GM18502 (cell line): ENCODE measurements around the gene MEGF6.
"Not testable (repeated sequence)": the region's sequence is repeated elsewhere in the genome, so short reads cannot be mapped to it uniquely, and the experiment has no call there.

Experiments used
- ATAC-seq: cut with Tn5 transposase; IDR thresholded peaks from one replicate; pipeline ENCODE4 v1.9.1; 2021; ENCODE audit warnings: mild to moderate bottlenecking; ENCODE audit not compliant: unreplicated experiment, poor library complexity

The MEGF6 gene

DNA sequence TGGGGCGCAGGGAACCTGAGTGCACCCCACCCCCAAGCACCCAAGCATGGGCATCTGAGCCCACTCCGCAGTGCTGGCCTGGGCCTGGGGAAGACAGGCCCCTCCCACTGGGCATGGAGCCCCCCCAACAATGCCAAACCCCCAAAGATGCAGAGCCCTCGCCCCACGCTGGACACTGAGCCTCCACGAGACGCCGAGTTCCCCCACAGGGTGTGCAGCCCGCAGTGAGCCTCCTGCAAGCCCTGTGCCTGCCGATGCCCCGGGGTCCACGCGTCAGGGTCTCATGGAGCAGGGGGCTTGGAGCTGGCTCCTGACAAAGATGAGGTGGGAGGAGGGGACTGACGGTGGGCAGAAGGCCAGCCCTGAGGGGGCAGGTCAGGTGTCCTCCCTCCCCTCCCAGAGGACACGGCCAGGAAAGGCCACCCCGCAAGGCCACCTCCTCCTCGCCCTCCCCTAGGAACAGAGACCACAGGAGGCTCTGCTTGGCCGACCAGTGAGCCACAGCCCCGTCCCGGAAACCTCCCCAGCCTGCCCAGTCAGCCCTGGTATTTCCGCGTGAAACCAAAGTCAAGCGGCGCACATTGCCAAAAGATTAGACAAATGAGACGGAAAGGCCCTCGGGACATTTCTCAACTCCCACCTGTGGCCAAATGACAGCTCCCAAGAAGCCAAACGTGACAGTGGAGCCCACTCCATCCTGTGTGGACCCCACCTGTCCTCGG lies 33.4 kb downstream of the MEGF6 start:
- no peak for ATAC-seq

GRCh38 chr1:3577300-3577699 lies 34.0 kb downstream of the MEGF6 start:
- ATAC-seq = no peak

DNA sequence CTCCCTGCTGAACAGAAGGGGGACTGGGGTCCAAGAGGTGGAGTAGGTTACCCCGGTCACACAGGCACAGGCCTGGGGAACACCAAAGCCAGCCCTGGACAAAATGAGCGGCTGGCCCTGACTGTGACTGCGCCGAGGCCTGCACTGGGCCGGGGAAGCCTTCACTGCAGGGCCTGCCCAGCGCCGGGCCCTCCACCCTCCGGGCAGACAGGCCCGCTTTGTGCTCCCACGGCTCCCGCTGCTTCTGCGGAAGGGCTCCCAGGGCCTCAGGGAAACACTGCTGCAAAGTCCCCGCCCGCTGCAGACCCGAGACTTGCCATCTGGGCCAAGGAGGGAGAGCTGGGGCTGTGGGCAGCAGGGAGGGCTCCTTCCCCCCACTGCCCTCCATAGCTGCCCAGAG lies 35.3 kb downstream of the MEGF6 start:
- ATAC-seq = no peak

- not testable (repeated sequence) for ATAC-seq
These were observed 35.8 kb downstream of the MEGF6 start for GRCh38 chr1:3575515-3575914.

DNA sequence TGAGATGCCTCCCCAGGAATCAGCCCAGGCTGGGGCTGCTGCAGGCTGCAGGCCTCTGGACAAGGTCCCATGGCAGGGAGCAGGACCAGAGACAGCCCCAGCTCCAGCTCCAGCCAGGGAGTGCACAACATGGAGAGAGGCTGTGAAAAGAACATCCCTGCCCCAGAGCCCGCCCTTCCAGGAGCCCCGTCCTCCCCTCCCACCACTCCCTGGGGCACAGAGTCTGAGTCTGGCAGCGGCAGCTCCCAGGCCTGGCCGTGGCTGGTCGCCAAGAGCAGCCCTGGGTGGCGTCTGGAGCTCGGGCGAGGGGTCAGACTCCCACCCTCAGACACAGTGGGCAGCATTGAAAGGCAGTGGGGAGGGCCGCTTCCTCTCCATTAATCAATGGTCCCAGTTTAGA lies 37.8 kb downstream of the MEGF6 start:
- ATAC-seq = no peak

GRCh38 chr1:3572638-3573037 lies 38.7 kb downstream of the MEGF6 start:
- not testable (repeated sequence) for ATAC-seq

GRCh38 chr1:3571263-3571662 lies 40.0 kb downstream of the MEGF6 start:
- no peak for ATAC-seq

- no peak for ATAC-seq
These were observed 41.0 kb downstream of the MEGF6 start for GRCh38 chr1:3570066-3570986.

DNA sequence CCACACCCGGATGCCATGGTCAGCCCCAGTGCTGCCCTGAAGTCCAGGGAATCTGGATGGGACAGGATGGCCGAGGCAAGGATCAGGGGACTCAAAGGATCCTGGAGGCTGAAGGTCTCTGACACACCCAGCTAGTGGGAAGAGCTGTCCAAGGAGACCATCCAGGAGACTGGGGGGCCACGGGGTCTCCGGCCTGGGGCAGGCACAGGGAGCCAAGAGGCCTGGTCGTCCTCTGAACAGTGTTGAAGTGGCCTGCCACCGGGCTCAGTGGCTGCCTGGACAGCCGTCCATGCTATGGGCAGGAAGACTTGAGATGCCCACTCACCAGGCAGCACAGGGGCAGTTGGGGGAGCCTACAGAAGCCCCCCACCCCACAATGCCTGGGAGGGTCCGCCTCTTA lies 41.9 kb downstream of the MEGF6 start:
- no peak for ATAC-seq

- ATAC-seq = no peak
These were observed 42.4 kb downstream of the MEGF6 start for GRCh38 chr1:3568815-3569435.

- ATAC-seq = no peak
These were observed 44.1 kb downstream of the MEGF6 start for GRCh38 chr1:3566951-3567804.

GRCh38 chr1:3566003-3566885 lies 45.1 kb downstream of the MEGF6 start:
- ATAC-seq = no peak

- no peak for ATAC-seq
These were observed 46.1 kb downstream of the MEGF6 start for GRCh38 chr1:3564921-3565831.

DNA sequence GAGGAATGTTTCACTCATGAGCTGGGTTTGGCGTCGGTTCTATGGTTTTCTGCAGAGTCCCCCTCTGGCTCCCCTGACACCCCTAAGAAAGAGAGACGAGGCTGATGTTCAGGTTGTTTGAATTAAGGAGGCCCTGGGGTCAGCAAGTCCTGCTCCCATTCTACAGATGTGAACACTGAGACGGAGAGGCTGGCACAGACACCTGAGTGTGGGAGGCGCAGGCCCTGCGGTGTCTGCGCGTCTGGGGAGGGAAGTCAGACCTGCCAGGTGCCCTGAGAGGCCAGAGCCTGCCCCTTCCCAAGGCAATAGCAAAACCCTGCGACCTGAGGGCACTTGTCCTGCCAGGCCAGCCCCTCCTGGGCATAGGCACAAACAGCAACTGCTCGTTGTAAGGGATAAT lies 47.7 kb downstream of the MEGF6 start:
- no peak for ATAC-seq

GRCh38 chr1:3563125-3563524 lies 48.2 kb downstream of the MEGF6 start:
- ATAC-seq = no peak

- no peak for ATAC-seq
These were observed 48.6 kb downstream of the MEGF6 start for GRCh38 chr1:3562712-3563111.

- ATAC-seq = no peak
These were observed 49.6 kb downstream of the MEGF6 start for GRCh38 chr1:3561702-3562101.

- ATAC-seq = no peak
These were observed 50.3 kb downstream of the MEGF6 start for GRCh38 chr1:3560981-3561380.
